Activated CD8-positive, alpha-beta memory T cell treated with anti-CD3 and anti-CD28 coated beads for 24 hours (primary cell): Measurements from ENCODE around the gene SRP14.

Experiments
- DNase-seq: peaks from one replicate; pipeline ENCODE4 v3.0.0-alpha.2; 2020

The SRP14 gene

DNA sequence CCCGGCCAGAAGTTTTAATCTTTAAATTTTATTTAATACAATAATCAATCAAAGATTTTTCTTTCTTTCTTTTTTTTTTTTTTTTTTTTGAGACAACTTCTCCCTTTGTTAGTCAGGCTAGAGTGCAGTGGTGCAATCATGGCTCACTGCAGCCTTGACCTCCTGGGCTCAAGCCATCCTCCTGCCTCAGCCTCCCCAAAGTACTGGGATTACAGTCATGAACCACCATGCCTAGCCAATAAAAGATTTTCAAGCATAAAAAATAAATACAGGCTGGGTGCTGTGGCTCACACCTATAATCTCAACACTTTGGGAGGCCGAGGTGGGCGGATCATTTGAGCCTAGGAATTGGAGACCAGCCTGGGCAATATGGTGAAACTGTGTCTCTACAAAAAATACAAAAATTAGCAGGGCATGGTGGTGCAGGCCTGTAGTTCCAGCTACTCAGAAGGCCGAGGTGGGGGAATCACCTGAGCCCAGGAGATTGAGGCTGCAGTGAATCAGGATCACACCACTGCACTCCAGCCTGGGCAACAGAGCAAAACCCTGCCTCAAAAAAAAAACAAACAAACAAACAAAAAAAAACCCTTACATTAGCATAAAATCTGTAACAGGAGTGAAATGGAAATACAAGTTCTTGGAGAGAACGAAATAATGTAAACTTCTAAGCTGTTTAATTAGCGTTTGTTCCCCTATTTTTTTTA is 29.1 kb upstream of the SRP14 start:
- DNase-seq, result no peak

DNA sequence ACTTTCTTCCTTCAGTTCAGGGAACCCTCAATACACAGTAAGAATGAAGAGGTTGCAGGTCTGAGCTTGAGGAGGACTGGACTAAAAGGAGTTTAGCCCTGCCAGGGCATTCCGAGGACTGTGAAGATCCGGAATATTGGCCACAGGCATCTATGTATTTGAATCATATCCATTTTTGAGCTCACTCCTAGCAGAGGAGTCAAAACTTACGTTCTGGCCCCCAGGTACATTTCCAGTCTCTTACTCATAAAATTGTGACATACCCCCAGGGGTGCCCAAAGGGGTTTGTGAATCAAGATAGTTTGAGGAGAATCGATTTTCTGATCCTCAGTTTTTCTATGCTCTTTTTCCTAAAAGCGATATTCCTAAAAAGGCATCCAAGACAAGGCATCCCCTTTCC is 27.6 kb upstream of the SRP14 start:
- no peak for DNase-seq

DNA sequence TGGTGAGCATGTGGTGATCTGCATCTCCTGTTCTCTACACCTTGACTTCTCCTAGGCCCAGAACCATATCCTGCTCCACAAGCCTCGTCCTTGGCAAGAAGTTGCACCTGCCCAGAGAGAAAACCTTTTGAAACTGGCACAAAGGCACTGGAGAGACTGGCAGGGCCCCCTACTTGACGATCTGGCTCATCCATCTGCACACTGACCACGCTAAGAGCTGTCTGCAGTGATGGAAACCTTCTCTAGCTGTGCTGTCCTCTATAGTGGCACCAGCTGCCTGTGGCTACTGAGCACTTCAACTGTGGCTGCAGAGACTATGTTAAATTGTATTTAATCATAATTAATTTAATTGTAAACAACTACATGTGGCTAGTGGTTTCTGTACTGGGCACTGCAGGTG is 26.2 kb upstream of the SRP14 start:
- no peak for DNase-seq

DNA sequence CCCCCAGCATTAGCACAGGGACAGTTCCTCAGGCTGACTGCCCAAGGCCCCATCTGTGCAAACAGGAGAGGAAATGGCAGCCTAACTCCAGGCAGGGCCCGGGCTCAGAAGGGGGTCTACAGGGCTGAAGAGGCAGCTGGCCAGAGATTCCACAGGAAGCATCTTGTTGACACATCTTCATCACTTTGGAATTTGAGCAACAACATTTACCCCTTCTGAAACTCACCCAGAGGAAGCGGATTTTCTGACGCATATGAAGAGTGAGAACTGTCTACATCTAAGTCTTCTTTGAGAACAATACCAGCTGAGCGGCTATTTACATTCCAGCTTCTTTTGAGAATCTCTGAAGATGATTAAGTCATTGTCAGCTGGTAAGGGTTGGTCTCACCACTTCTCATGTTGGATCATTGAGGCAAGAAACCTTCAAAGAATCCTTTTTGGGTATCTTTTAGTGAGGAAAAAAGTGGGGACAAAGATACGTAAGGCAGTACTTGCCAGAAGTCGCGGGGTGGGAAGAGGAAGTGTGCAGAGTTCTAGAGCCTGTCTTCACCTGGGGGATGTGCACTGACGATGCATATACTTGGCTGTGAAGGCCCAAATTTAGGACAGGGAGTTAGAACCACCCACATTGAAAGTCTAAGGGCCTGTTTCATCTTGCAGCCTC is 25.4 kb upstream of the SRP14 start:
- no peak for DNase-seq

DNA sequence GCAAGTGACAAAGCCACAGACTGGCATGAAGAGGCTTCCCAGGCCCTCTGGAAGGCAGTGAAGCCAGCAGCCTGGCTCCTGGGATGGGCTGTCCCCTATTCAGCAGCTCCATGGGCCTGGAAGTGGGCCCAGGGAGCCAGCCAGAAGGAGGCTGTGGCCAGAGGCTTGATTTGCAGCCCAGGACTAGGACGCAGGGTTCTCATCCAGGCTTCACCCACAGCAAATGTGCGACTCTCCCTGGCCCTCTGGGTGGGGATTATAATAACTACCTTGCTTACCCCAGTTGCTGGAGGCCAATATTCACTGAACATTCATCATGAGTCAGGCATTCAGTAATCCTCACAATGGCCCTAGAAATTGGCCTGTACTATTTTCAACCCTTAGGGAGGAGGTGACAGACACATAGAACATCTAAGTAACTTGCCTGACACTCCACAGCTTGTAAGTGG is 24.6 kb upstream of the SRP14 start:
- no peak for DNase-seq

DNA sequence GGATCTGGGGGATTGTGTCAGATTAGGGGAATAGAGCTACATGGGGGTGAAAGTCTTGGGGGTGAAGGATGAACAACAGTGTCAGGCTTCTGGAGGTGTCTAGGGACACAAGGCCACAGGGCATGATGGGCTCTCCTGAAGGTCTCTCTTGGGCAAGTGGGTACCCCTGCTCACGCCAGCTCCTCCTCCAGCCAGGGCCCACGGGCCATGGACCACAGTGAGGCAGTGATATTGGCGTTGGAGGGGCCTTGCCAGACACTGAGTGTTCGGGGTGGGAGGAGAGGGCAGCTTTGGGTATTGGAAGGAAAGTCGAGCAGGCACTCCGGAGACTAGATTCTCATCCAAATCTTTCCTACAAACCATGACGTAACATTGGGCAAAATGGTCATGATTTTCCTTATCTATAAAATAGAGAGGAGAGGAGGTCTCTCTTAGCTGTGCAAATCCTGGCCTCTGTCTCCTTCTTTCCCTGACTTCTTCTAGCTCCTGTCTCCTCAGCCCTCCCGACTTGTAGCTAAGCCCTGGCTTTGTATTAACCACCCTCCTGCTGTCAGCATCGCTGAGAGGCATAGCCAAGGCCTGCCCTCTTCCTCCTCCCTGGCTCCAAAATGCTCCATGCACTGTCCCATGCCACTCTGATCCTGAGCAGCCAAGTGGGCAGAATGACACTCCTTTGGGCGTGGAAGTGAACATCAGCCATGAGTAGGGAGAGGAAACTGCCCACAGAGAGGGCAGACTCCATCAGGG is 24.0 kb upstream of the SRP14 start:
- no peak for DNase-seq

DNA sequence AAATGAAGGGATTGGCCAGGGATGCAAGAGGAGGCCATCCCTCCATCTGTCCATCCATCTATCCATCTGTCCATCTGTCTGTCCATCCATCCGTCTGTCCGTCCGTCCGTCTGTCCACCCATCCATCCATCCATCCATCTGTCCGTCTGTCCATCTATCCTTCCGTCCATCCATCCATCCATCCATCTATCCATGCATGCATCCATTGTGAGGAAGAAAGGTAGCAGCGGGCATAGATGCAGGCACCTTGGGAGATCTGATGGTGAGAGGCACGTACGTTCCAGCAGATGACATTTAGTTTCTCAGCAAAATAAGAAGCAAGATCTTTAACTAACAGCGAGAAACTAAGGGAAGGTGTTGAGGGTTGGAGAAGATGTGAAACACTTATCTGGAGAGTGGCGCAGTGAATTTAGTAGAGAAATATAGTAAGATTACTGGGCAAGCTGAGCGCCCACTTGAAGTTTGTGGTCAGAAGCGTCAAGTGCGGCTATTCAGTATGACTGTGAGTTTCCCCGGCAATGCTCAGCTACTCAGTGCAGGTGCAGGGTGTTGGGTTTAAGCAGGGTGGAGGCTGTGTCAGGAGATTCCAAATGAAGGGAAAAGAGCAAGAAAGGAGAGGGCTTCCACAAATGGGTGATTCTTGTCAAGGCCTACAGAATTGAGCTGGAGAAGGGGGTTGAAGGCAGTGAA is 22.4 kb upstream of the SRP14 start:
- DNase-seq, result peak; percentile 62

DNA sequence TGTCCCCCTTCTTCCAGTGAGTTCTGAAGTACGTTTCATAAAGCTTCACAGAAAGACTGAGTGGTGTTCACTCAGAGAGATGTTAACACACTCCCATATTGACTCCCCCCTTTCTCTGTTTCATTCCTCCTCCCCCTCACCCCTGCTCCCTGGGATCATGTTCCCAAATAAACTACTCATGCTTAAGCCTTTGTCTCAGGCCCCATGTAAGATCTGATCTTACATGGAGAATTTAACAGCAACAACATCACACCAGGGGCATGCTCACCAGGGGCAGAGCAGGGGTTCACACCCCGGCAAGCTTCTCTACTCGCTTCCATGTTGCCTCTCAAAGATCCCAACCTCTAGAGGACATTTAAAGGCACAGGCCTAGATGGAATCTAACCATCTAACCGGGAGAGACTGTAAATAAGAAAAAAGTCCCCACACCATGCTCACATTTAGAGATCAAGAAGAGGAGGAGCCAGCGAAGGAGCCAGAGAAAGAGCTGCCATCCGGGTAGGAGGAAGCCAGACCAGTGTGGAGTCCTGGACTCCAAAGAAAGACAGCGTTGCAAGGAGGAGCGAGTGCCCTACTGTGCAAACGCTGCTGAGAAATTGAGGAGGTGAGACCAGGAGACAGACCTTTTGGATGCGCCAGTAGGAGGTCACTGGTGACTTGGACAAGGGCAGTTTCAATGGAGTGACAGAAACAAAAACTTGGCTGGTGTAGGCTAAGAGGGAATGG is 21.4 kb upstream of the SRP14 start:
- no peak for DNase-seq

DNA sequence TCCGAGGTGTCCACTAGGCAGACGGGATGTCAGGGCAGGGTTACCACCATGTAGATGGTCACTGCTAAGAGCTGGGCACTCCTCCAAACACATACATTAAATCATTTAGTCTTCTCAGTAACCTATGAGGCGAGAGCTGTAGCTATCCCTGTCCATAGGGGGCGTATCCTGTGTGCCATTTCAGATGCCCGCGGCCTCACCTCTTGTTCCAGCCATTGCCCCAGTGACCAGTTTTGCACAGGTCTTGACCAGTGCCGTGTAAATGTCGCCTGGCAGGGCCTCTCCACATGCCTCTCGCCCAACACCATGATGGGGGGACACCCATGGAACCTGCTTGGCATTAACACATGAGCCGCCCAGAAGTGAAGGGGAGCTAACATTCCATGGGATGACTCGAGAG is 20.8 kb upstream of the SRP14 start:
- peak; percentile 53 for DNase-seq

DNA sequence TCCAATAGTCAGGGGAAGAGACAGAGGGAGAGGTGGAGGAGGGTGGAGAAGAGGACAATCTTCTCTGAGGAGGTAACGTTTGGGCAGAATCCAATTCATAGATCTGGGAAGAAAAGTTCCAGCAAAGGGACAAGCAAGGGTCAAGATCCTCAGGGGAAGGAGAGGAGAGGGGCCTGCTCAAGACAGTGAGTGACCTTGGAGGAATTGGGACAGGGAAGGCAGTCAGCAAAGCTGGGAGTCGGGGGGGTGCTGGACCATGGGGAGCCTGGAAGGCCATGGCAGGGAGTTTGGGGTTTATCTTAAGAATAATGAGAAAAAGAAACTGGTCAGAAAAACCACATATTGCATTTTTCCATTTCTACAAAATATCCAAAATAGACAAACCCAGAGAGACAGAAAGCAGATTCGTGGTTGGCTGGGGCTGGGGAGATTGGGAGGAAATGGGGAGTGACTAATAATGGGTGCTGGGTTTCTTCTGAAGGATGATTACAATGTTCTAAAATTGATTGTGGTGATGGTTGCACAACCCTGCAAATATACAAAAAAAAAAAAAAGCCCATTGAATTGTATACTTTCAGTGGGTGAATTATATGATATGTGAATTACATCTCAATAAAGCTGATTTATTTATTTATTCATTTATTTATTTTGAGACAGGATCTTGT is 19.6 kb upstream of the SRP14 start:
- DNase-seq, result peak; percentile 53

DNA sequence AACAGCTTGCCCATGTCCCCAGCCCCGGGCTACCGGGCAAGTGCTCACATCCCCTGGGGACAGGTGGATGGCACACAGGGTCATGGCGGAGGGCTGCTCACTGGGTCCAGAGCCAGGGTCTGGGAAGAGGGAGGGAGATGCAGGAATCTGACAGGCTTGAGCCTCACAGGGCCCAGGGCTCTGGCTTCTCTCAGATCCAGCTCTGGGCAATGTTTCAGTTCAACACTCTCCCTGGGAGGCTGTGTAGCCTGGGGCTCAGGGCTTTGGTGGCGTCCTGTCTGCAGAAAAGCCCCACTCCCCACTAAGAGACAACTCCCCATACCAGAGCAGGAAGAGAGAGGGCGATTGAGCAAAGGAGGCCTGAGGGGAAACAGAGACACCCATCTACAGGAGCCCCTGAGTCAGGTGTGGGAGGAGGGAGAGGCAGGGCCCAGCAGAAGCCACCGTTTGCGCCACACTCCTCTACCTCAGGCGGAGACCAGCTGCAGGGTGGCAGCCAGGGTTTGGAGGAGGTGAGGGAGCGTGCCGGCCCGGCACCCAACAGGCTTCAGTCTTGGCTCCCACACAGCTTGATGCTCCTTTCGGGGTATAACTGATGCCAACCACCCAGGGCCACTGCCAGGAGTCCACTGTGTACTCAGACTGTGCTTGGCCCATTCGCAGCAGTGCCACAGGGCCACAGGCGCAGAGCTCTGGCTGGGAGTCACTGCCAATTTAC is 16.8 kb upstream of the SRP14 start:
- peak; percentile 67 for DNase-seq

DNA sequence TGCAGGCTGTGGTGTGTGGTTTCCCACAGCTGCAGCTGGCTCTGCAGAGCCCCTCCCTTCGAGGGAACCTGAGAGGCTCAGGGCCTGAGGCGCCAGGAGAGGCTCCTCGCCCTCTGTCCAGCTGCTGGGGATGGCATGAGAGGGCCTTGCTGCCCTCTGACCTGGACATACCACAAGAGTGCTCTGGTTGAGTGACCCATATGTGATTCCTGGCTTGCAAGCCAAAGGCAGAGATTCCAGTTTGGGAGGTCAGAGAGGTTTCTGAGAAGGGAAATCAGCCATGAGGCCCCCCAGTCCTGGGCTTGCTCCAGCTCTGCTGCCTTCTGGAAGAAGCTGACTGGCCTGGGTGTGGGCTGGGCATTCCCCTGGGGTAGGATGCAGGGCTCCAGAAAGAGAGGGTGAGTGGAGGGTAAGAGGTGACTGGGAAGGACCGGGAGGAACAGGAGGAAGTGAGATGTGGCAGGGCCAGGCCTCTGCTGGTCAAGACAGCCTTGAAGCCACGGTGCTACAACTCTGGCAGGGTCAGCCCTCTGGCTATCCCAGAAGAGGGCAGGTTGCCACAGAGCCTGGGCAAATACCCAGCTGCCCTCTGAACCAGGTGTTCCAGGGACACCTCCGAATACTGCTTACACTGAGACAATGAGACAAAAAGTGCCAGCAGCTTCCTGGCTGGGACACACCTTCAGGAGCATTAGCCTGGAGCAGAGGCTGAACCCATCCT is 16.0 kb upstream of the SRP14 start:
- DNase-seq, result peak; percentile 72

DNA sequence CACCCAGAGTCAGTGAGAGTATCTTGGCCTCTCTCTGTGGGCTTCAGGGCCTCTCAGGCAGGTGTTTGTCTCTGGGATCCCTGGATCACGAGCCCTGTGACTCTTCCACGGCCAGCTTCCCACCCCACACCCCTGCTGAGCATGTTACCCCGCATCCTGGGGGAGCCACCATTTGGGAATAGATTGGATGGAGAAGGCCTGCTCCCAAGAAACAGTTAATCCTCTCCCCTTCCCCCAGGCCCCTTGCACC is 15.5 kb upstream of the SRP14 start:
- no peak for DNase-seq

DNA sequence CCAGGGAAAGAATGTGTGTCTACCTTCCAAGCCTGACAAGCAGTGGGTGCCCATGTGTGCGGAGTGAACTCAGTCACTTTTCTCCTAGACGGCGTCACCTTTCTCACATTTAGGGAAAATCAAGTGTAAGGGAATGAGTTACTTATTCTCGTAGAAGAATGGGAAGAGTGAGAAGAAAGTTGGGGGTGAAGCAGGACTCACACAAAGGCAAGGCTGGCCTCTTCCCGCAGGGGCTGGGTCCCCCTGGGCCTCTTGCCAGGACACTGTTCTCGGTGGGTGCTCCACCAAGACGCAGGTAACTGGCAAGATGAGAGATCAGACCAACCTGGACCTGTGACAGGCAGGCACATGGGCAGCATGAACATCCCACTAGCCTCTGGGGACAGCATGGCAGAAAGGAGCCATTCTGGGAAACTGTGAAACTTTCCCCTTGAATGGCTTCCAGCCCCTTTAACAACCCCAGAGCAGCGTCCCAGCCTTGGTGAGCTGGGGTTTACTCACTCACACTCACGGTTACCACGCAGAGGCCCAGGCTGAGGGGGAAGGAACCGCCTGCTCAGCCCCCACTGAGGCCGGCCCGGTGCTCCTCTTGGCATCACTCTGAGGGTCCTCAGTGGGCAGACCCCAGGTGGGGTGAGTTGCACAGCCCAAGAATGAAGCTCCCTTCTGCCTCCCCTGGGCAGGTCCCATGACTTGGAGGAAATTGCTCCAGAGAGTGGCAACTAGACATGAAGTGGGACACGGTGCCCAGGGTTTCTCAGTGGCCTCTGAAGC is 15.0 kb upstream of the SRP14 start:
- DNase-seq, result peak; percentile 80

DNA sequence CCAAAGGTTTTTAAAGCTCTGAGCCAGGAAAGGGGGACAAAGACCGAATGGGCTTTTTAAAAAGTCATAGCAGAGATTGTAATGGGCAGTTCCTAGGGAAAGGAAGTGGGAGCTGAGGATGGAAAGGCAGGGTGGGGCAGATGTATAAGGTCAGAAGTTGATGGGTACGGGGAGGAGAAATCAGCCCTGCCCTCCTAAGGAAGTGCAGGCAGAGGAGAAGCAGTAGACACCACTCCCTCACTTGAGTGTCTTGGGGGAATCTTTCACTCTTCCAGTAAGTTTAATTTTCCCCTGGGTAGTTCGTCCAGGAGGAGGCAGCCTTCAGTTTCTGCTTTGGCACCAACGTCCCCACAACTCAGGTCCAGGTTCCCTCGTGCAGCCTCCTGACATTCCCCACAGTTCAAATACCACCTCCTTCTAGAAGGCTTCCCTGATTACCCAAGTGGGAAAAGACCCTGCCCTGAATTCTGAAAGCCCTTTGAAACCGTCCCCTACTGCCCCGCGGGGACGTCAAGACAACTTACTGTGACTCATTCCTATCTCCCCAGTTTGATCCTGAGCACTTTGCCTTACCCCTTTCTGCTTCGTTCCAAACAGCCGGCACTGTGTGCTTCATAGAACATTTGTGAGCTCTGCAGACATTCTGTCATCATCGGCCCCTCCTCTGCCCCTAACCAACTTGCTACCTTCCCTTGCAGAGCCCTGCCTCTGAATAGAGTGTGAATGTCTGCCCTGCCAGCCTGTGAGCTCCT is 14.3 kb upstream of the SRP14 start:
- DNase-seq, result peak; percentile 57

DNA sequence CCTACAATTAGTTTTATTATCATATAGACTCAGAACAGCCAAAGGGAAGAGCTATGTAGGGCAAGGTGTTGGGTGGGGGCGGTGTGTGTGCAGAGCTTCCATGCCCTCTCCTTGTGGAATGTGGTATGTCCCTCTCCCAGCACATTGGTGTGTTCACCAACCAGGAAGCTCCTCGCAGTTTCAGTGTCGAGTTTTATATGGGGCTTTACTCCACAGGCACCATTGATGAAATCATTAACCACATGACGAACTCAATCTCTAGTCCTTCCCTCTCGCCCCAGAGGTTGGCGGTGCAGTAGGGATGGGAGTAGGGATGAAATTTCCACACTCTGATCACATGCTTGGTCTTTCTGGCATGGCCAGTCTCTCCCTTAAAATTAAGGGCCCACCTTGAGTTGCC is 13.6 kb upstream of the SRP14 start:
- DNase-seq, result no peak

DNA sequence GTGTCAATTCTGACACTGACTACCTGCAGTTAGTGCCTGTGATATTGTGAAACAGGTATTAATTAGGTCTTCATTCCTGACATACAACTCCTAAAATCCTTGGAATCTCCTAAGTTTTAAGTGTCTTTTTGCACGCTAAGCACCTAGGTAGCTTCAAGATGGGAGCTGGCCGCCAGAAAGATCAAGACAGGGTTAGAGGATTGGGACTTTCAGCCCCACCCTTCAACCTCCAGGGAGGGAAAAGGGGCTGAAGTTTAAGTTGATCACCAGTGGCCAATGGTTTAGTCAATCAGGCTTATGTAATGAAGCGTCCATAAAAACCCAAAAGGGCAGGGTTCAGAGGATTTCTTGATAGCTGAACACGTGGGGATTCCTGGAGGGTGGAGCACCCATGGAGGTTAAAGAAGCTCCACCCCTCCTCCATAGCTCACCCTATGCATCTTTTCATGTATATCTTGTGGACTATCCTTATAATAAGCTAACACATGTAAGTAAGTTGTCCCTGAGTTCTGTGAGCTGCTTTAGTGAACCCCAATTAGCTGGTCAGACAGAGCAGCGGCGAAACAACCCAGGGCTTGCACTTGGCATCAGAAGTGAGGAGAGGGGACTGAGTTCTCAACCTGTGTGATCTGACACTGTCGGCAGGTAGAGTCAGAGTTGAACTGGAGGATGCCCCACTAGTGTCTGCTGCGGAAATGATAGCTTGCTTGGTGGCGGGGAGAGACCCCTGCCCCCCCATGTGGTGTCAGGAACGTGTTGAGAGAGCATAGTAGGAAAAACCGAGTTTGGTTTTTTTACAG is 12.8 kb upstream of the SRP14 start:
- DNase-seq, result no peak

DNA sequence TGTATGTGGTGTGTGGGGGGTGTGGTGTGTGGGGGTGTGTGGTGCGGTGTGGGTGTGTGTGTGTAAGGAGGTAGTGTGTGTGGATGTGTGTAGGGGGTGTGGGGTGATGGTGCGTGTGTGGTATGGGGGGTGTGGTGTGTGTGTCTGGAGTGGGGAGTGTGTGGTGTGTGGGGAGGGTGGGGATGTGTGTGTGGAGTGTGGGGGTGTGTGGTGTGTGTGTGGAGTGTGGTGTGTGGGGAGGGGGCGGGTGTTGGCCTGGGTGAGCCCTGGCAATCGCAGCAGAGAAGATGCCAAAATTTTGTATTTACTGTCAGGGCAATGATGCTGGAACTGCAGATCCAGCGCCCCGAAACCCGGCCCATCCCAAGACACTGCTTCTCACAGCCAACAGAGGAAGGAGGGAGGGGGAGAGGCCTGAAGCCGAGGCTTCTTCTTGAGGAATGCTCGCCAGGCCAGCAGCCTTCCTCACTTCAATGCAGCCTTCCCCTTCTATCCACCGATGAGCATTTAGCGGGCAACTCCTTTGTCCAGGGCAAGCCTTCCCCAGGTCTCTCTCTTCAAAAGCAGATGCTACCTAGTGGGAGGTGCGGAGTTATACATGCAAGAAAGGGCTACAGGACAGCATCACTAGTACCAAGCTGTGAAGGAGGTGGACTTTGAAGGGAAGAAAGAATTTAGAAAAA is 11.9 kb upstream of the SRP14 start:
- DNase-seq, result no peak
